Measurements from ENCODE around the gene ROM1.

DNA sequence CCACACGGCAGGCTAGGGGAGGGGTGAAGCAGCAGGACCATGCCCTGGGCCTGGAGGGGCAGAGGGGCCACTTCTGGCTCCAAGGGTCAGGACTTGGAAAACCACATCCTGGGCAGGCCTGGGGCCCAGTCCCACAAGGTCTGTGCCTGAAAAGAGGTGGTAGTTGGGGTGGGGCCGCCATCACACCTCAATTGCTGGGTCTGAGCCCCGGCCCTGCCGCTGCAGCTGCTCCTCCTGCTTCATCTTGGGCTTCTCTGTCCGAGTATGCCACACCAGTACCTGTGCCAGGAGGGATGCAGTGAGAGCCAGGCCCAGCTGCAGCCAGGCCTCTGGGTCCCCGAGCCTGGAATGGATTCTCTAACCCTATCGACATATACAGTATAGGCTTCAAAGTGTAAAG is 2.5 kb downstream of the ROM1 start:
- TF ChIP-seq POLR2A (IDR thresholded peaks at IDR 0.05; ENCODE audit: extremely low read depth, insufficient read length) (no peak), MYC (IDR thresholded peaks at IDR 0.05; ENCODE audit: low read depth, low read length) (no peak)
- TF ChIP-seq, protein P1, sequence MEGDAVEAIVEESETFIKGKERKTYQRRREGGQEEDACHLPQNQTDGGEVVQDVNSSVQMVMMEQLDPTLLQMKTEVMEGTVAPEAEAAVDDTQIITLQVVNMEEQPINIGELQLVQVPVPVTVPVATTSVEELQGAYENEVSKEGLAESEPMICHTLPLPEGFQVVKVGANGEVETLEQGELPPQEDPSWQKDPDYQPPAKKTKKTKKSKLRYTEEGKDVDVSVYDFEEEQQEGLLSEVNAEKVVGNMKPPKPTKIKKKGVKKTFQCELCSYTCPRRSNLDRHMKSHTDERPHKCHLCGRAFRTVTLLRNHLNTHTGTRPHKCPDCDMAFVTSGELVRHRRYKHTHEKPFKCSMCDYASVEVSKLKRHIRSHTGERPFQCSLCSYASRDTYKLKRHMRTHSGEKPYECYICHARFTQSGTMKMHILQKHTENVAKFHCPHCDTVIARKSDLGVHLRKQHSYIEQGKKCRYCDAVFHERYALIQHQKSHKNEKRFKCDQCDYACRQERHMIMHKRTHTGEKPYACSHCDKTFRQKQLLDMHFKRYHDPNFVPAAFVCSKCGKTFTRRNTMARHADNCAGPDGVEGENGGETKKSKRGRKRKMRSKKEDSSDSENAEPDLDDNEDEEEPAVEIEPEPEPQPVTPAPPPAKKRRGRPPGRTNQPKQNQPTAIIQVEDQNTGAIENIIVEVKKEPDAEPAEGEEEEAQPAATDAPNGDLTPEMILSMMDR (IDR thresholded peaks at IDR 0.05; ENCODE audit: low read depth, low read length) = no peak

All from NB4 (cell line).